CD14-positive monocyte (primary cell): ENCODE data around the gene RAB27A. TPM values are rescaled to one million over a fixed set of nuclear protein-coding genes. Genes with fewer than 3 reads are reported as not detected.

Experiments
- DNase-seq, 3 donors: peaks; one replicate each; pipeline ENCODE4 v3.0.0-alpha.2; 2011 to 2022
- H2AFZ ChIP-seq: 2 replicates; pipeline ENCODE4 v1.6.0; 2012; ENCODE audit warnings: mild to moderate bottlenecking, low read depth, low read length, inconsistent platforms; ENCODE audit not compliant: insufficient read depth, poor library complexity, severe bottlenecking
- H3K27ac ChIP-seq, 2 donors: 1 replicate in 1 of 2; 2 replicates in 1 of 2; pipeline ENCODE4 v1.5.1; 2012 to 2013; ENCODE audit warnings: low read length in 2 of 2, control low read depth in 1 of 2, inconsistent platforms in 1 of 2, low read depth in 1 of 2, mild to moderate bottlenecking in 1 of 2
- H3K27me3 ChIP-seq, 2 donors: one replicate each; pipeline versions ENCODE4 v1.6.0 to v1.6.1; 2011 to 2013; ENCODE audit warnings: low read length in 2 of 2; ENCODE audit not compliant: control insufficient read depth in 2 of 2, insufficient read depth in 2 of 2
- H3K36me3 ChIP-seq, 2 donors: replicated peaks in 1 of 2; 1 replicate in 1 of 2; 2 replicates in 1 of 2; pipeline versions ENCODE4 v1.5.1 to v1.6.1; 2012 to 2013; ENCODE audit warnings: low read length in 2 of 2, control low read depth in 1 of 2, inconsistent platforms in 1 of 2, mild to moderate bottlenecking in 1 of 2; ENCODE audit not compliant: insufficient read depth in 2 of 2, control insufficient read depth in 1 of 2
- H3K4me1 ChIP-seq, 2 donors: 1 replicate in 1 of 2; 2 replicates in 1 of 2; pipeline versions ENCODE4 v1.5.1 to v1.6.1; 2012 to 2013; ENCODE audit warnings: low read length in 2 of 2, control low read depth in 1 of 2, inconsistent platforms in 1 of 2, mild to moderate bottlenecking in 1 of 2, moderate library complexity in 1 of 2; ENCODE audit not compliant: insufficient read depth in 2 of 2, control insufficient read depth in 1 of 2
- H3K4me2 ChIP-seq: replicated peaks from 2 replicates; pipeline ENCODE3; 2012; ENCODE audit warnings: low read length, moderate library complexity, mild to moderate bottlenecking; ENCODE audit not compliant: poor library complexity, severe bottlenecking; ENCODE audit errors: extremely low read depth
- H3K4me3 ChIP-seq, 3 experiments: fragments of 200-600 bp in 1 of 3; sonication (generic) in 1 of 3; replicated peaks in 1 of 3; 1 replicate in 2 of 3; 2 replicates in 1 of 3; pipeline ENCODE4 v1.5.1; 2011 to 2013; ENCODE audit warnings: low read length in 3 of 3, mild to moderate bottlenecking in 3 of 3, control low read depth in 2 of 3, low read depth in 2 of 3, inconsistent platforms in 1 of 3, moderate library complexity in 1 of 3
- H3K79me2 ChIP-seq: 2 replicates; pipeline ENCODE4 v1.6.0; 2012; ENCODE audit warnings: mild to moderate bottlenecking, control low read depth, inconsistent platforms, low read length, moderate library complexity; ENCODE audit not compliant: insufficient read depth
- H3K9ac ChIP-seq: 2 replicates; pipeline ENCODE4 v1.6.0; 2017; ENCODE audit warnings: low read length, mild to moderate bottlenecking; ENCODE audit not compliant: insufficient read depth, poor library complexity, severe bottlenecking
- H3K9me3 ChIP-seq, 2 donors: replicated peaks in 1 of 2; 1 replicate in 1 of 2; 2 replicates in 1 of 2; pipeline versions ENCODE4 v1.5.1 to v1.6.1; 2012 to 2013; ENCODE audit warnings: low read length in 2 of 2, control low read depth in 1 of 2; ENCODE audit not compliant: control insufficient read depth in 1 of 2, insufficient read depth in 1 of 2
- H4K20me1 ChIP-seq: 2 replicates; pipeline ENCODE4 v1.6.0; 2012; ENCODE audit warnings: mild to moderate bottlenecking, low read length, control low read depth, moderate library complexity; ENCODE audit not compliant: insufficient read depth
- H3K27ac Mint-ChIP-seq, 7 donors: one replicate each; pipeline ENCODE4 v1.8.0; 2020; ENCODE audit warnings: mild to moderate bottlenecking in 7 of 7, mixed read lengths in 7 of 7, moderate library complexity in 6 of 7, inconsistent platforms in 2 of 7
- H3K27me3 Mint-ChIP-seq, 3 donors: one replicate each; pipeline ENCODE4 v1.8.0; 2021 to 2022; ENCODE audit warnings: low read depth in 3 of 3, mild to moderate bottlenecking in 3 of 3, mixed read lengths in 3 of 3, moderate library complexity in 3 of 3, inconsistent platforms in 1 of 3
- H3K36me3 Mint-ChIP-seq, 2 donors: one replicate each; pipeline ENCODE4 v1.8.0; 2020; ENCODE audit warnings: mixed read lengths in 2 of 2, inconsistent platforms in 1 of 2, mild to moderate bottlenecking in 1 of 2
- H3K4me1 Mint-ChIP-seq: one replicate; pipeline ENCODE4 v1.8.0; 2020; ENCODE audit warnings: mild to moderate bottlenecking, mixed read lengths
- H3K4me3 Mint-ChIP-seq, 2 donors: one replicate each; pipeline ENCODE4 v1.8.0; 2020; ENCODE audit warnings: mild to moderate bottlenecking in 2 of 2, mixed read lengths in 2 of 2, moderate library complexity in 1 of 2
- H3K9me3 Mint-ChIP-seq, 7 donors: one replicate each; pipeline ENCODE4 v1.8.0; 2020 to 2022; ENCODE audit warnings: mixed read lengths in 7 of 7, mild to moderate bottlenecking in 6 of 7, moderate library complexity in 6 of 7, inconsistent platforms in 2 of 7
- intact Hi-C, 2 donors: fragments of 100-400 bp; cut with micrococcal nuclease; formaldehyde crosslinking; loops; one replicate each; pipeline versions ENCODE4 v1.15.0 to v1.15.1; 2023
- polyA plus RNA-seq, 3 donors: library from polyadenylated mRNA; depleted of rRNA in 1 of 3; unstranded in 2 of 3; stranded (reverse) in 1 of 3; fragments of 300-500 nt in 2 of 3; fragments of >200 nt in 1 of 3; fragmentation: Illumina TruSeq in 2 of 3; gene quantifications; 1 replicate in 2 of 3; 2 replicates in 1 of 3; pipeline ENCODE4 v1.2.3, GENCODE V29; 2012 to 2021
- TF ChIP-seq, protein P1 (sequence below): fragments of 200-600 bp; IDR thresholded peaks from one replicate; pipeline ENCODE4 v1.8.0; 2022; ENCODE audit warnings: antibody characterized with exemption, mild to moderate bottlenecking

Gene RAB27A
- polyA plus RNA-seq, 3 donors = 70.1 to 159 (median 135) TPM

DNA sequence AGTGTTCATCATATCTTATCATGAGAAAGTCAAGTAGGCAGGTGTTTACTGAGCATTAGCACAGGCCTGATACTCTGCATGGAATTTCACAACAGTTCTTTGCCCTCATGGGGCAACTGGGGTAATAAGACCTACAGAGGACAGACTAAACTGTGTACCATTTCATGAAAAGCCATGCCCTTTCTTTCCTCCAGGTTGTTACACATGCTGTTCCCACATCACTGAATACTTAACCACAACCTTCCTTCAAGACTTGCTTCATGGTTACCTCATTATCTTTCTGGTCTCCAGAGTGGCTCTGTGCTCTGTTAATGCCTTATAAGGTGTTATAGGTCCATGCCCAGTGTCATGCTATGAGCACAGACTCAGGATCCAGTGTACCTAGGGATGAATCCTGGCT lies 64.7 kb downstream of the RAB27A start:
- no peak overlapping the region for H3K9ac ChIP-seq
- no peaks in the 10 kb centered on the region for H3K9me3 ChIP-seq
- peaks cover 56 to 64% of the 10 kb centered on the region in 2 donors for H3K4me1 ChIP-seq
- H3K27me3 ChIP-seq = no peaks in the 10 kb centered on the region
- Mint-ChIP-seq H3K27me3 (peaks cover 0 to 1% (median 0%) of the 10 kb centered on the region in 3 donors), H3K9me3 (no peaks in the 10 kb centered on the region), H3K36me3 (peaks cover 44 to 78% of the 10 kb centered on the region in 2 donors), H3K4me3 (no peak overlapping the region), H3K4me1 (peaks cover 64% of the 10 kb centered on the region), H3K27ac (peak overlapping the region in 6 of 7 donors; percentile 55 to 90 (median 78))
- no peaks in the 10 kb centered on the region for H4K20me1 ChIP-seq
- TF ChIP-seq, protein P1, sequence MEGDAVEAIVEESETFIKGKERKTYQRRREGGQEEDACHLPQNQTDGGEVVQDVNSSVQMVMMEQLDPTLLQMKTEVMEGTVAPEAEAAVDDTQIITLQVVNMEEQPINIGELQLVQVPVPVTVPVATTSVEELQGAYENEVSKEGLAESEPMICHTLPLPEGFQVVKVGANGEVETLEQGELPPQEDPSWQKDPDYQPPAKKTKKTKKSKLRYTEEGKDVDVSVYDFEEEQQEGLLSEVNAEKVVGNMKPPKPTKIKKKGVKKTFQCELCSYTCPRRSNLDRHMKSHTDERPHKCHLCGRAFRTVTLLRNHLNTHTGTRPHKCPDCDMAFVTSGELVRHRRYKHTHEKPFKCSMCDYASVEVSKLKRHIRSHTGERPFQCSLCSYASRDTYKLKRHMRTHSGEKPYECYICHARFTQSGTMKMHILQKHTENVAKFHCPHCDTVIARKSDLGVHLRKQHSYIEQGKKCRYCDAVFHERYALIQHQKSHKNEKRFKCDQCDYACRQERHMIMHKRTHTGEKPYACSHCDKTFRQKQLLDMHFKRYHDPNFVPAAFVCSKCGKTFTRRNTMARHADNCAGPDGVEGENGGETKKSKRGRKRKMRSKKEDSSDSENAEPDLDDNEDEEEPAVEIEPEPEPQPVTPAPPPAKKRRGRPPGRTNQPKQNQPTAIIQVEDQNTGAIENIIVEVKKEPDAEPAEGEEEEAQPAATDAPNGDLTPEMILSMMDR = no peak
- H3K4me2 ChIP-seq = no peak overlapping the region
- H3K79me2 ChIP-seq = peaks cover 65% of the 10 kb centered on the region
- no peak overlapping the region for H3K4me3 ChIP-seq
- H3K27ac ChIP-seq = peak overlapping the region in 1 of 2 donors; percentile 71
- H2AFZ ChIP-seq = no peak overlapping the region
- intact Hi-C loops = loop anchor here in 1 of 2 donors (10.0 kb wide), 1 partner anchor 180 kb away; the partner anchor contains the start of genes CCPG1 and PIERCE2
- peaks cover 41 to 62% of the 10 kb centered on the region in 2 donors for H3K36me3 ChIP-seq
- no peak for DNase-seq

DNA sequence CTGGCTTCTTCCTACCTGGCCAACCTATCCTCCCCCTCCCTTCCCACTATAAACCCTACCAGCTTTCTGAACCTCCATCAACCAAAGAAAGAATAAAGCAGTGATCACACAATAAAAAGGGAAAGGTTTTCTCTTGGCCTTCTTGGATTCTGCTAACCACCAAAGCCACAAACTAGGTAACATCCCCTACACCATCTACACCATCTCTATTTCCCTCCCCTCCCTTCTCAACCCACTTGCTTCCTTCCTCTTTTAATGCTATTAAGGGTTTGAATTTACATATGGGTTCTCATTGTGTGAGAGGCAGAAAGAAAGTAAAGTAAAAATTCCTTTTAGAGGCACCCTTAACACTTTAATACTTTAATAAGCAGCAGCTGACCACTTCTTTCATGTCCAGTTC lies 67.0 kb downstream of the RAB27A start:
- peak; percentile 45 to 71 (median 68) for DNase-seq
- peak overlapping the region; percentile 69 to 86 for H3K27ac ChIP-seq
- peaks cover 83% of the 10 kb centered on the region for H3K79me2 ChIP-seq
- Mint-ChIP-seq H3K27me3 (peaks cover 0 to 1% (median 0%) of the 10 kb centered on the region in 3 donors), H3K4me3 (peak overlapping the region; percentile 60 to 83), H3K4me1 (peaks cover 84% of the 10 kb centered on the region), H3K36me3 (peaks cover 36 to 67% of the 10 kb centered on the region in 2 donors), H3K9me3 (no peaks in the 10 kb centered on the region), H3K27ac (peak overlapping the region; percentile 94 to 99 (median 98))
- intact Hi-C loops = loop anchor here in 1 of 2 donors (10.0 kb wide), 1 partner anchor 182 kb away; the partner anchor contains the start of genes CCPG1 and PIERCE2
- peak overlapping the region; percentile 33 for H3K9ac ChIP-seq
- TF ChIP-seq, protein P1 = no peak
- H3K9me3 ChIP-seq = no peaks in the 10 kb centered on the region
- peaks cover 77 to 86% of the 10 kb centered on the region in 2 donors for H3K4me1 ChIP-seq
- peak overlapping the region; percentile 75 for H3K4me2 ChIP-seq
- peak overlapping the region; percentile 15 to 70 (median 17) for H3K4me3 ChIP-seq
- H4K20me1 ChIP-seq = no peaks in the 10 kb centered on the region
- H2AFZ ChIP-seq = no peak overlapping the region
- H3K36me3 ChIP-seq = peaks cover 27 to 48% of the 10 kb centered on the region in 2 donors
- no peaks in the 10 kb centered on the region for H3K27me3 ChIP-seq
